HG03045 (cell line): ENCODE data around the gene ZNF22.
A peak's percentile ranks its signal among the peaks of the same experiment; 100 is the strongest.

Source experiments
- ATAC-seq: cut with Tn5 transposase; IDR thresholded peaks from one replicate; pipeline ENCODE4 v1.9.1; 2021; ENCODE audit warnings: mild to moderate bottlenecking, moderate library complexity; ENCODE audit not compliant: unreplicated experiment

The ZNF22 gene

DNA sequence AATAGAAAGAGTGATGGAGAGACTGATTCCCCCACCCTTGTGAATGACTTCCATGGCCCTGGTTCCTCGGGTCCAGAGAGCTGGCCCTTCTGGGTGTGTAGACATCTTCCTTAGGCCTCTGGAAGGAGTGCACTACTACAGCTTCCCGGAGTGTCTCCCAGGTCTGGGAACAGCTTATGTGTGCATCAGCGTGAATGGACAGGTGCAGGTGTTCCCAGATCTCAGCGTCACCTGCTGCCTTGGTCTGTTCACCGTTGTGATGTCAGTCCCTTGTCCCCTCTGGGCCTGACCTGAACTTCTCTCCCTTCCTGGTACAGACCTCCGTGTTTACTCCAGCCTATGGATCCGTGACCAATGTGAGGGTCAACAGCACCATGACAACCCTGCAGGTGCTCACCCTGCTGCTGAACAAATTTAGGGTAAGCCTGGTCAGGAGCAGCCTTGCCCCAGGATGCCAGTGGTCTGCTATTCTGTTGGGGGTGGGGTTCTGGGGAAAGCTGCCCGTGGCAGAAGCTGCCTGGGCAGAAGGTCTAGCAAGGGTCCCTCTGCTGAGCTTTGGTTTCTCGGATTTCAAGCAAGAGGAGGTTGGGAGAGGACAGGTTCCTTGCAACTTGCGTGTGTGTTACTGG, 11.7 kb upstream of the ZNF22 start:
- ATAC-seq = no peak

DNA sequence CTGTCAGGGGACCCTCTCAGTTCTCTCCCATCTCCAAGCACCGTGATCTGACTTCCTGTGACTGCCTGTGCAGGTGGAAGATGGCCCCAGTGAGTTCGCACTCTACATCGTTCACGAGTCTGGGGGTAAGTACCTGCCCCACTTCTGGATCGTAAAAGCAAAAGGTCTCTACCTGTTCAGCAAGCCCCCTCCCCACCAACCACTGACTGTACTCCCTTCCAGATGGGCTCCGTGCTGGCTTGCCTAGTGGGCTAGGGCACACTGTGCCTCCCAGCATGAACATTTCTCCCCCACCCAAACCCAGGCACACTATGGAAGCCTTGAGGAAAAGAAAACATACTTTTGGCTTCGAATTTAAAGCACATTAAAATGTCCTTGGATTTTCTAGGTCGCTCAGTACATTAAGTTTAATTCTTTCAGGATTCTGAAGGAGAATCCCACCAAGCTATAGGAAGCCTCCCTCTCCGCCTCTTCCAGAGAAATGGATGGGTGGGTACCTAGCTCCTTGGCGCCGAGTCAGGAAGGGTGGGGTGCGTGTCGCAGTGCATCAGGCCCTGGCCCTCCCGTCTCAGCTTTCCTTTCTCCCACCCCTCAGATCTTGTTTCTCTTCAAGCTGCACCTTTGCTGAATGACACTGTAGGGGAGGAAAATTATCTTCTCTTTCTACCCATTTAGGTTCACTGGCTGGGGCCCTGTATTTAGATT, 11.0 kb upstream of the ZNF22 start:
- no peak for ATAC-seq

DNA sequence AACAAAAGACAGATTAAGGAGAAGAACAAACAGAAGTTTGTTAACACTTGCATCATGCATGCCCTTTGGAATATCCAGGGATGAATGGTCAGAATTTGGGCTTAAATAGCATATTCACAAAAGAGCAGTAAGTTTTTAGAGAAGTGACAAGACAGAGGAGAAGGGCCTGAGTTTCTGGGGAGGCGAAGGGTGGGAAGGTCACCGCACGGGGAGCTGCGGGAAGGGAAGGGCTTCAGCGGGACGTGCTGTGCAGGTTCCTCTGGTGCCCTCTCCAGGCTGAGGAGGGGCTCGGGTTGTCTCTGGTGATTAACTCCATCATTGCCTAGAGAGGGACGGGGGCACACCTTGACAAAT, 10.4 kb upstream of the ZNF22 start:
- ATAC-seq = no peak

DNA sequence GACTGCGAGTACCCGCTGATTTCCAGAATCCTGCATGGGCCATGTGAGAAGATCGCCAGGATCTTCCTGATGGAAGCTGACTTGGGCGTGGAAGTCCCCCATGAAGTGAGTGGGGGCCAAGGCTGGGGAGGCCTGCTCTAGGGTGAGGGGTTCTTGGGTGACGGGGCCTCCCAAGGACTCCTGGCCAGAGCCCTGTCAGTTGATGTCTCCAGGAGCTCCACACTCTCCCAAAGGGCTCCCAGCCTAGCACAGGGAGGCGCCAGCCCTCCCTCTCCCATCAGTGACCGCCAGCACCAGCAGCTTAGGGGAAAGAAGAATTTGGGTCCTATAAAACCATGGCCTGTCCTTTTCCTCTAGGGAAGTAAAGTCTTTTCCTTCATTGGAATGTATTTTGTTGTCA, 9.8 kb upstream of the ZNF22 start:
- ATAC-seq = no peak

DNA sequence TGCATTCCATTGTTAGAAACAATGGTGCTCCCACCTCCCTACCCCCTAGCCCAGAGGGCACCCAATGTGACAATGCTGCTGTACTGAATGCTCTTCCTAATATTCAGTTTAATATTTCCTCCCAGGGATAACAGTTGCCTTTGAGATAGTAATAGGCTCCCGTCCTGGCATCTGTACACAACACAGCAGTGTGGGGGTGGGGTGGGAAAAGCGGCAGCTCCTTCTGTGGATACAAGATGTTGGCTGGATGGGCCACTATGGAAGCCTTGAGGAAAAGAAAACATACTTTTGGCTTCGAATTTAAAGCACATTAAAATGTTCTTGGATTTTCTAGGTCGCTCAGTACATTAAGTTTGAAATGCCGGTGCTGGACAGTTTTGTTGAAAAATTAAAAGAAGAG, 9.2 kb upstream of the ZNF22 start:
- ATAC-seq = no peak

DNA sequence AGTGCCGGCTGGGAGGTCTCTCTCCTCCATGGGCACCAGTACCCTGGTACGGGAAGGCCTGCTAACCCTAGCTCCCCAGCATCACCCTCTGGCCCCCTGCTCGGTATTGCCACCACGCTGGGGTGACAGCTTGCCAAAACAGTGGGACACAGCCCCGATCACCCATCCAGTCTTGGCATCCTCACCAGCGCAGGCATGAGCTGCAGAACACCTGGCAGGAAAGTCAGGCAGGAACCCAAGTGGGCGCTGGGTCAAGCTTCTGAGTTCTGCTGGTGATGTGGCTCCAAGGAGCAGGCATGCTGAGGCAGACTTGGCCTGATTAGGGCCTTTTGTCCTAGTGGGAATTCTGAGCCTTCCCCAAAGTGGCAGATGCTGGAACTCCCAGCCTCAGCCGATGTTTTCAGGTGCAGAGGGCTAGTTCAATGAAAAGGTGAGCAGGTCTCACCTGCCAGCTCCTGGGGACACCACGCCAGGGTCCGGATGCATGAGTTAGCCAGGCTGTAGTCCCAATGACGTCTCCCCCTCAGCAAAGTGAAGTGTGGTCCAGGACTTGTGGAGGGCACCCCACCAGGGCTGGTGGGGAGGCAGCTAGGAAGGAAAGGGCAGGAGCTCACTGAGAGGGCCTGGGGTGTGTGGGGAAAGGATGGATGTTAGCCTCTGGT, 8.5 kb upstream of the ZNF22 start:
- no peak for ATAC-seq

DNA sequence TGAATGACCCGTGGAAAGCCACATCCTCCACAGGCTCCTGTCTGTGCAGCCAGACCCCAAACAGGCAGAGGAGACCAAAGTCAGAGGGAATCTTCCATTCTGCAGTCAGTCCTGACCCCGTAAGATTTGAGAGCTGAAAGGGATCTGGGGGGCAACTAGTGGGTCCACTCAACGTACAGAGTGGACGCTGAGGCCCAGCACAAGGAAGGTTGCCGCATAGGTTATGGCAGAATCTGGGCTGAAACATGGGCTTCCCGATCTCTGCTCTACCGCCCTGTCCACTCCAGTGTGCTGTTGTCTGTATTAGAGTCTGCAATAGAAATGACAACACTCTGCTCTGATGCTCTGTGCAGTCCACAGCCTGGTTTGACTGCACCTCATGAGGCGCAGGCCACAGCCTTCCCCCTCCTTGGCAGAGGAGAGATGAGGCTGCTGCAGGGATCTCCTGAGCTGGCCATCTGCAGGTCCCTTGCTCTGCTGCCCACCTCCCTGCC, 7.9 kb upstream of the ZNF22 start:
- ATAC-seq = no peak

DNA sequence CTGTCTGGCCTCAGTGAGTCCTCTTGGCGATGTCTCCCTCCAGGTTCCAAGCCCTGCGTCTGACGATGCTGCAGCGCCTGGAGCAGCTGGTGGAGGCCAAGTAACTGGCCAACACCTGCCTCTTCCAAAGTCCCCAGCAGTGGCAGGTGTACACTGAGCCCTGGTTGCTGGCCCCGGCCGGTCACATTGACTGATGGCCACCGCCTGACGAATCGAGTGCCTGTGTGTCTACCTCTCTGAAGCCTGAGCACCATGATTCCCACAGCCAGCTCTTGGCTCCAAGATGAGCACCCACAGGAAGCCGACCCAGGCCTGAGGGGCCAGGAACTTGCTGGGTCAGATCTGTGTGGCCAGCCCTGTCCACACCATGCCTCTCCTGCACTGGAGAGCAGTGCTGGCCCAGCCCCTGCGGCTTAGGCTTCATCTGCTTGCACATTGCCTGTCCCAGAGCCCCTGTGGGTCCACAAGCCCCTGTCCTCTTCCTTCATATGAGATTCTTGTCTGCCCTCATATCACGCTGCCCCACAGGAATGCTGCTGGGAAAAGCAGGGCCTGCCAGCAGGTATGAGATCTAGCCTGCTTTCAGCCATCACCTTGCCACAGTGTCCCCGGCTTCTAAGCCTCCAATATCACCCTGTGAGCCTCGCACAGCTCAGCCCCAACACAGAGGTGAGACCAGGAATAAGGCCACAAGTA, 7.3 kb upstream of the ZNF22 start:
- ATAC-seq = no peak

DNA sequence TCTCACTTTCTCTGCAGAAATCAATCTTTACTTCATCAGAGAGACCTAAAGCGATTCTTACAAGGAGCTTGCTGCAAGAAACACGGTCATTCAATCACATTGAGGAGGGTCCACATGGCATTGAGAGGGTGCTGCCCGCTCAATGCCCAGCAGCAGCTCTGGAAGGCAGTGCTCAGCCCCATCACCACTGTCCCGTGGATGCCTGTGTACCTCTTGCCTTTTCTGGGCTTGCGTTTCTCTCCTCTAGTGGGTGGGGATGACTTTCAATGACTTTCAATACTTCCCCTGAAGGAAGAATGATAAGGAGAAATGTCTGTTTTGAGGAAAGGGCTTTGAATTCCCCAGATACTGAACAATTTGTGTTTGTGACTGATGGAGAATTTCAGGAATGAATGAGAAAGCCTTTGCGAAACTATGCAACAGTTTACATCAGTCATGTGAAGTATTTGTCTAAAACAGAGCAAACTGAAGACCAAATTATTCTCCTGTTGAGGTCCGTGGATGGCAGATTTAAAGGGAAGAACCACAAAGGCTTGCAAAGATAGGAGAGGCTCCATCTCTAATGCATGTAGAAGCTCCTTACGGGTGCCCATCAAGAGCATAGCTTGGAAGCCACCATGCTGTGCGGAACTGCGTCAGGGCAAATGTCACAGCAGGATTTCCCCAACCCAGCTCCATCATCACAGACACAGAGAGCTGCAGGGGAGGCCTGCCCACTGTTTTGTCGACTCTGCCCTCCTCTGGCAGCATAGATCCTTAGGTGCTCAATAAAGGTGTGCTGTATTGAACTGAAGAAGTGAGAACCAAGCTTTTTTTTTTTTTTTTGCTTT, 6.6 kb upstream of the ZNF22 start:
- ATAC-seq = no peak

DNA sequence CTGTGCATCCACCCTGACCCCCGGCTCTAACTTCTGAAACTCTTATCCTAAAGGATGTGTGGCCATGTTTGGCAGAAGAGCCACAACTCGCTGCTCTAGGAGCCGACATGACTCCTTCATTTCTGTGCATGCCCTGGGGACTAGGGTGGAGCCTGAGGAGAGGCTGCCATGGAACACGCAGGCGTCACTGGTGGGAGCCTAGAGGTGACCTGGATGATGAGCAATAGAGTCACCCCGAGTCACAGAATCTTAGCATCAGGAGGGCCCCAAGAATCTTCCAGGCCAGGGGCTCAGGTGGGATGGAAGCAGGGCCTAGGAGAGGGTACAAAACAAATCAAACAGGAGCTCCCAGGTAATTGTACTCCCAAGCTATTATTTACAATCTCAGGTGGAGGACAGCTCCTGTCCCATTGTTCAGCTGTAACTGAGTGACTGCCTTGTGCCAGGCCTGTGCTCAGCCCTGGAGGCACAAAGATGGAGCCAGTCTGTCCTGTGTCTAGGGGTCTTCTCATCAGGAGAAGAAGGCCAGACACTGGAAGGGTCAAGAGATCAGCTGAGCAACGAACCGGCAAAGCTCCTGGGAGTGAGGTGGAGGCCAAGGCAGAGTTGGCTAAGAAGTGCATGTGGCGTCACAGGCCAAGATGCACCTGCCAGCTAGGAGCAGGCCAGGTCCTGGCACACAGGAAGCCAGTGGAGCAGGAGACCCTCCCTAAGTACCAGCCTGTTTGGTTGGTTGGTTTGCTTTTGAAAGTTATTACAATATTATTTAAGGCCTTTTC, 5.8 kb upstream of the ZNF22 start:
- no peak for ATAC-seq

DNA sequence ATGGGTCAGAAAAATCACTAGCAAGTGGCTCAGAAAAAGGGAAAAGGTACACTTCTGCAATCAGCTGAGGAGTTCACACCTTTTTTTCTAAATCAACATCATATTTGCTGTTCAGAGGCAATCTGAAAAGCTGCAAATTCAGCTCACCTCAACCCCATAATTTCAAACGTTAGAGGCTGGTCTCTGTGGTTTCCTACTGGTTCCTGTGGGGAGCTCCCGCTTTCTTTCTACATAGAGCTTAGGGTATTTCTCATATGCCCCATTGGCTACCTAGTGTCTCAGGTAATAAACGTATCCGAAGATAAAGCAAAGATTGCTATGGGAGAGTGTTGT, 5.2 kb upstream of the ZNF22 start:
- ATAC-seq = no peak

DNA sequence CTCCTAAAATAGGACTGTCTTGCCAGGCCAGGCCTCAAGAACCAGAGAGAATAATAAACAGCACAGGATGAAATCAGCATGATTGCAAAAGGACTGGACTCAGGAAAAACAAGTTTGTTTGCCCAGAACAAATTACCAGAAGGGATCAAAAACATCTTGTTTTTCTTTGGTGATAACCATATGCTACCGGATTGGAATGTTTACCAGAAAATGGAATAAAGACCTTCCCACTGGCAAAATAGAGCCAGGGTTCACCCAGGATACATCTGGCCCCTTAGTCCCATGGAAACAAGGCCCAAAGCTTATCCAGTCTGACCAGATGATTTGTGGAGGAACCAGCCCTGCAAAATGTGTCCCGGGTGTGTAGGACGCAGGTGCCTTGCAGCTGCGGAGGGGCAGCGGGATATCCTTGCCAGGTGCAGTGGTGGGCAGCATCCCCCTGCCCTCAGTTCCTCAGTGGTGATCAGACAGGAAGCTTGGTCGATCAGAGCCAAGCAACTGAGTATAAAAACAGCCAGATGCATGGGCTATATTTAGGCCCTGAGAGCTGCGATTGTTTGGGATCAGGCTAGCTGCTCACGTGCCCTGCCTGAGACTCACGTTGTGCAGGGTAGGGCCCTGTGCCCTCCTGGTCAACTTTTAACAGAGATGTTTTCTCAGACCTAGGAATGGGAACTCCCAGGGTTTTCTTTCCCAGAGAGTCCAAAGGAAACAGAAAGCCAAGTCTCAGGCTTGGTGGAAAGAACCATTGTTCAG, 4.6 kb upstream of the ZNF22 start:
- ATAC-seq = no peak

DNA sequence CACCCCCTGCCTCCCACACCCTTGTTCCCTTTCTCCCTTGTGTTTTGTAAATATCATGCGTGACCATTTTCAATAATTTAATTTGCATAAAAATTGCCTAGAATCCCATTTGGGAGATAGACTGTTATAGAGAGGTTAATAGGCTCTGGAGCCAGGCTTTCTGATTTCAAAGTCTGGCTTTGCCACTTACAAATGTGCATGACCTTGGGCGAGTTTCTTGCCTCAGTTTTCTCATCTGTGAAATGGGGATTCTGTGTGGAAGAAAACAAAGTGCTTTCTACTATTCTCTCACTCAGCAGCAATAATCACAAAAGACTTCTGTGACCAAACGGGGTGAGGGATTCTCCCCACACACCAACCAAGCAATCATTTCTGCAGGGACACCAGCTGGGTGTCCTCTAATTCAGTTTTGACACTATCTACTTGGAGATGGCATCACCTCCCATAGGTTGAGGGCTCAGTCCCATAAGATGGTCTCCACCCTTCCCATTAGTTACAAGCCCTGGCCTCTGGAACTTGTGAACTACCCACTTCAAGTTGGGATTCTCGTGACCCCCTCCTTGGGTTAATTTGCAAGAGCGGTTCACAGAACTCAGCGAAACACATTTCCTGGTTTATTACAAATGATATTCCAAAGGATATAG, 3.5 kb upstream of the ZNF22 start:
- ATAC-seq = no peak

DNA sequence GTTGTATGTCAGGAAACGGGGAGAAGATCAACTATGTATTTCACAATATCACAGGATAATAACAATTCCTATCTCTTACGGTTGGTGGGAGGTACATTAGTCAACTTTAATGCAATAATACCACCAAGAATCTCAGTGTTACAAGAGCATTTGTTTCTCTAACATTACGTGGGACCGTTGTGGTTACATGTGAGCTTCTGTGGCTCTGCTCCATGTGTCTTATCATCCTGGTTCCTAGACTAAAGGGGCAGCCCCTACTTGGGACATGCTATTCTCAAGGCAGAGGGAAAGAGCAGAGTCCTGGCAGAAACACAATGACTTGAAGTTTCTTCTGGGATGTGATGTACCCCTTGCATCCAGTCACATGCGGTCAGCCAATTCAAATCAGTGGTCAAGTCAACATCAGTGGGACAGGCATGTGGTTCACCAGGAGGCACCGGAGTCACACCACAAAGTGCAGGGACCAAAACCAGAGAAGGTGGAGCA, 2.5 kb upstream of the ZNF22 start:
- ATAC-seq = no peak

DNA sequence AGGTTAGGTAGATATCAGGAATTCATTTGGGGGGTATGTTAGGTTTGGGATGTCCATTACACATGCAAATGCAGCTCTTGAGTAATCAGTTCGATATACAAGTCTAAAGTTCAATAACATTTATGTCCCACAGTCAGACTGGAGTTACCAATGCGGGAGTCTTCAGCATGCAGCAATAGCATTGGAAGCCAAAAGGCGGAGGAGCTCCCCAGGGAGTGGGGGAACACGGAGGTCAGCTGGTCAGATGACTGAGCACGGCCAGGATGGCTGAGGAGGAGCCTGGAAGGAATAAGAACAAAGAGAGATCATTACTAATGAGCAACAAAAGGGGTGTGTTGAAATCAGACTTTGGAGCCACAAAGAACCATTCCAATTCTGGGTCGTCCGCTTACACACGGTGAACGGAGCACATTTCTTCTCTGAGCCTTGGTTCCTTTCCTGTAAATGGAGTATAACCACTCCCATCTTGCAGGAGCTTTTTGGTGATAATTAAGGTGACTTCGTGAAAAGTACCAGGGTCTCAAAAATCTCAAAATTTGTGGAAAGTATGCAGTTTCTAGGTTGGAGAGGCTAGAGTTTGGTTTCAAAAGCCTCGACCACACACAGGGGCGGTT, 478 bp upstream of the ZNF22 start:
- peak; percentile 2 for ATAC-seq

DNA sequence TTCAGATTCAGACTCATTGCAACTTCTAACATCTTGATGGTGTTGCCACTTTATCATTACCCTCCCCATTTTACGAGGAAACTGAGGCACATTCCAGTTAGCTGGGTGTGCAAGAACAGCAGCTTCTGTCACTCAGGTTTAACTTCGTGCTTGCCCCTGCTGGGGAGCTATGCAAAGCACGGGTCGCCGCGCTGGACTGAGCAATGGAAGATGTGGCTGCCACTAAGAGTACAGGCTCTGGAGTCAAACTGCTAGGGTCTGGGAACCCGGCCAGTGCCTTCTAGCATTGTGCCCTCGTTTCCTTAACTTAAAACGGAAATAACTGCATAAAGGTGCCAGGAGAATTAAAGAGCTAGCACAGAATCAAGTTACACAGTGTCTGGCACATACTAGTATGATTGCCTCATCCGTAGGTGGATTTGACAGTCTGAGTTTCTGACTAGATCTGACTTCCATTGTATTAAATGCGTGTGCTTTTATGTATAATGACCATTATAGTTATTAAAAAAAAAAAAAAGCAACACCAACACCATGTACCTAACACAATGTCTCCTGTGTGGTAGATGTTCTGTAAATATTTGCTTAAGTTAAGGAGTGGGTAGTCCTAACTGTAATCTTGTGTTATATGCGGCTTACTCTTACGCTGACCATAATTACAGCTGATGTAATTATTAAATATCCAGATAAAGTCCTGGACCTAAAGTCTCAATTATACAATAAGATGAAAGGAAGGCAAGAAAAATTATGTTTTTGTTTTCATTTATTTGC, 842 bp downstream of the ZNF22 start:
- peak; percentile 81 for ATAC-seq

DNA sequence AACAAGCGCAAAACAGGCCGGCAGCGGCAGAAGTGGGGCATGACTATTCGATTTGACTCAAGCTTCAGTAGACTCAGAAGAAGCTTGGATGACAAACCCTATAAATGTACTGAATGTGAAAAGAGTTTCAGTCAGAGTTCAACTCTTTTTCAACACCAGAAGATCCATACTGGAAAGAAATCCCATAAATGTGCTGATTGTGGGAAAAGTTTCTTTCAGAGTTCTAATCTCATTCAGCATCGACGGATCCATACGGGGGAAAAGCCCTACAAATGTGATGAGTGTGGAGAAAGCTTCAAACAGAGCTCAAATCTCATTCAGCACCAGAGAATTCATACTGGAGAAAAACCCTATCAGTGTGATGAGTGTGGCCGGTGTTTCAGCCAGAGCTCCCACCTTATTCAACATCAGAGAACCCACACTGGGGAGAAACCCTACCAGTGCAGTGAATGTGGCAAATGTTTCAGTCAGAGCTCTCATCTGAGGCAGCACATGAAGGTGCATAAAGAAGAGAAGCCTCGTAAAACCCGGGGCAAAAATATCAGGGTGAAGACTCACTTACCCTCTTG, 2.8 kb downstream of the ZNF22 start:
- ATAC-seq = no peak
